Measurements from ENCODE around the gene ASAP3. TPM values are rescaled to one million over a fixed set of nuclear protein-coding genes. Genes with fewer than 3 reads are reported as not detected.

ASAP3 gene
- total and polyA plus RNA-seq, 2 of the 4 experiments (the other 2 are of a cell fraction), result 18.6 to 18.8 TPM

- H2BK15ac ChIP-seq (ENCODE audit: low read depth, low read length), result no peak overlapping the region
- H3K4me2 ChIP-seq (ENCODE audit: low read depth, low read length), result no peak overlapping the region
- H4K5ac ChIP-seq (ENCODE audit: low read depth, low read length), result peak overlapping the region; percentile 35
- no peak overlapping the region for H2BK5ac ChIP-seq (ENCODE audit: low read depth, low read length, poor library complexity, severe bottlenecking)
- H3K4ac ChIP-seq (ENCODE audit: low read depth, low read length), result no peak overlapping the region
- ATAC-seq (ENCODE audit: low read depth), result no peak
- no peak overlapping the region for H3K23ac ChIP-seq (ENCODE audit: low read depth, low read length)
- no peaks in the 10 kb centered on the region for H3K9me3 ChIP-seq (ENCODE audit: control insufficient read depth, insufficient read depth, low read length)
- intact Hi-C loops (cut with micrococcal nuclease) (loop anchor here (1.0 to 5.0 kb wide), 3 partner anchors 42 to 169 kb away; no protein-coding TSS in a partner anchor), in situ Hi-C loops (cut with MboI; ENCODE audit: low sequenced_read_pairs) (no loop called here), dilution Hi-C loops (cut with HindIII; ENCODE audit: low sequenced_read_pairs, unreplicated experiment) (no loop called here)
- no peaks in the 10 kb centered on the region for H4K20me1 ChIP-seq (ENCODE audit: insufficient read depth, low read length)
- peaks cover 2% of the 10 kb centered on the region for H3K27me3 ChIP-seq (ENCODE audit: control insufficient read depth, insufficient read depth, low read length)
- no peak overlapping the region for H3K27ac ChIP-seq (ENCODE audit: insufficient read depth, low read length)
- POLR2A ChIA-PET (ENCODE audit: unreplicated experiment), result no interaction called here
- no peak overlapping the region for H2AK9ac ChIP-seq (replicated peaks; ENCODE audit: low read depth, low read length, poor library complexity)
- no peak overlapping the region for H2BK20ac ChIP-seq (ENCODE audit: low read depth, low read length)
- no peak for DNase-seq
- H3K56ac ChIP-seq (ENCODE audit: extremely low read depth, insufficient read depth, low read length), result no peak overlapping the region
- H2AFZ ChIP-seq (replicated peaks; ENCODE audit: low read length, poor library complexity), result peak overlapping the region; percentile 69
- H4K91ac ChIP-seq (ENCODE audit: insufficient read depth, low read depth, low read length), result no peak overlapping the region
- H3K36me3 ChIP-seq (ENCODE audit: control insufficient read depth, insufficient read depth, low read length), result no peaks in the 10 kb centered on the region
- peak overlapping the region in 1 of 2 experiments; percentile 98; a peak in 2 of 4 replicates for H4K8ac ChIP-seq (ENCODE audit: low read depth in 2 of 2, low read length in 2 of 2)
- H2AK5ac ChIP-seq (ENCODE audit: low read depth, low read length), result no peak overlapping the region; the same call in 1 of the 2 replicates
- no peak overlapping the region for H3K9ac ChIP-seq (ENCODE audit: low read depth, low read length)
- WGBS, 2 experiments (ENCODE audit: extremely low coverage in 2 of 2, insufficient read length in 1 of 2), result no CpG with 5 or more reads among the region's 3 CpGs
- CTCF ChIA-PET, result interaction anchor here (0.6 to 2.6 kb wide), 14 partner anchors 9 to 147 kb away, joined by 3 to 21 read pairs (median 4); partner anchors contain the start of genes ASAP3 and E2F2
- no peak overlapping the region for H3K4me3 ChIP-seq (ENCODE audit: insufficient read depth, low read depth, low read length)
- peaks cover 4% of the 10 kb centered on the region; the same call in 1 of the 2 replicates for H3K9me1 ChIP-seq (ENCODE audit: insufficient read depth, low read length)
- no peak overlapping the region for H3K14ac ChIP-seq (replicated peaks; ENCODE audit: low read depth, low read length)
- no peak overlapping the region for H3K18ac ChIP-seq (ENCODE audit: low read depth, low read length)
- no peaks in the 10 kb centered on the region for H3K79me1 ChIP-seq (ENCODE audit: low read depth in 1 of 2, low read length in 2 of 2)
- H3K4me1 ChIP-seq (ENCODE audit: control insufficient read depth, insufficient read depth, low read length), result no peaks in the 10 kb centered on the region
- no peak overlapping the region for H2BK120ac ChIP-seq (ENCODE audit: low read depth, low read length)
- BruUV-seq (replicated peaks), result no TSS peak
- no peak for TF ChIP-seq USF2 (IDR thresholded peaks at IDR 0.05; ENCODE audit: low read depth, low read length)
- TF ChIP-seq POLR2A (IDR thresholded peaks at IDR 0.05; ENCODE audit: low read depth, low read length), result no peak
- TF ChIP-seq CEBPB (IDR thresholded peaks at IDR 0.05; ENCODE audit: low read depth, low read length), result no peak
- TF ChIP-seq MAZ (IDR thresholded peaks at IDR 0.05; ENCODE audit: borderline replicate concordance, low read depth, low read length), result no peak
- TF ChIP-seq CHD1 (IDR thresholded peaks at IDR 0.05; ENCODE audit: low read depth, low read length), result no peak
- TF ChIP-seq CTCF (conservative IDR thresholded peaks at IDR 0.05; ENCODE audit: low read depth, low read length), result no peak
- TF ChIP-seq FOS (IDR thresholded peaks at IDR 0.05; ENCODE audit: low read depth, low read length), result no peak
- no peak for TF ChIP-seq ELK1 (IDR thresholded peaks at IDR 0.05; ENCODE audit: borderline replicate concordance, low read depth, low read length)
- TF ChIP-seq NFE2L2 (IDR thresholded peaks at IDR 0.05; ENCODE audit: low read depth, low read length), result no peak
- no peak for TF ChIP-seq RFX5 (IDR thresholded peaks at IDR 0.05; ENCODE audit: low read depth, low read length)
- no peak for TF ChIP-seq SMC3 (IDR thresholded peaks at IDR 0.05; ENCODE audit: low read depth, low read length)
- TF ChIP-seq BHLHE40 (IDR thresholded peaks at IDR 0.05; ENCODE audit: low read depth, low read length), result no peak
- TF ChIP-seq MXI1 (IDR thresholded peaks at IDR 0.05; ENCODE audit: borderline replicate concordance, low read depth, low read length), result no peak
- TF ChIP-seq RAD21 (IDR thresholded peaks at IDR 0.05; ENCODE audit: low read length), result no peak
- TF ChIP-seq MAFK (IDR thresholded peaks at IDR 0.05; ENCODE audit: low read depth, low read length), result no peak
- TF ChIP-seq RCOR1 (IDR thresholded peaks at IDR 0.05; ENCODE audit: insufficient replicate concordance, low read length), result no peak
Measured at GRCh38 chr1:23497777-23498439, 13.9 kb upstream of the ASAP3 start.
